ENCODE data around the gene SF3B1.
"Not testable (repeated sequence)": the region's sequence is repeated elsewhere in the genome, so short reads cannot be mapped to it uniquely, and the experiment has no call there.

SF3B1 gene

GRCh38 chr2:197378086-197378485 lies 56.7 kb downstream of the SF3B1 start:
- no peak for DNase-seq

DNA sequence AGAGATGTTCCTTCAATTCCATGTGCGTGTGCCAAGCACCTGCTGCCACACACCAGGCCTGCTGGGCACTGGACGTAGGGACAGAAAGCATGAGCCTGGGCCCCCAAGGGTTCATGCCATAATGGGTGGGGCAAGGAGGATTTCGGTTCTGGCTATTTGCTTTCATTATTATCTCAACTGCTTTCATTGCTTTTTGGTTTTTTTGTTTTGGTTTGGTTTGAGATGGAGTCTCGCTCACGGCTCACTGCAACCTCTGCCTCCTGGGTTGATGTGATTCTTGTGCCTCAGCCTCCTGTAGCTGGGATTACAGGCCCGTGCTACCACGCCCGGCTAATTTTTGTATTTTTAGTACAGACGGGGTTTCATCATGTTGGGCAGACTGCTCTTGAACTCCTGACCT lies 57.2 kb downstream of the SF3B1 start:
- no peak for DNase-seq

DNA sequence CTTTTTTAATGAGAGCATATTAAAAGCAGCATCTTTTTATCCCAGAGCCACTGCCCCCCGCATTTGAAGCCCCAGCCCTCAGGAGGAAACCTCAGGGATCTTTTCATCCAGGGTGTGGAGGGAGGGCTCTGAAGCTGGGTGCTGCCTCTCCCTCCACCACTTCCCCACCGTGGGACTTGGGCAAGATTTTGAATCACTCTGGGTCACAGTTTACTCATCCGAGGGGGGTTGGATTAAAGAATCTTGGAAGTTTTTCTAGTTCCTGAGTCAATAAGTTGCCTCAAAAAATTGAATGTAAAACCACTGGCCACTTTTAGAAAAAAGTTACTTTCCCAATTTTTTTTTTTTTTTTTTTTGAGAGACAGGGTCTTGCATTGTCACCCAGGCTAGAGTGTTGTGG lies 62.2 kb downstream of the SF3B1 start:
- DNase-seq = no peak

DNA sequence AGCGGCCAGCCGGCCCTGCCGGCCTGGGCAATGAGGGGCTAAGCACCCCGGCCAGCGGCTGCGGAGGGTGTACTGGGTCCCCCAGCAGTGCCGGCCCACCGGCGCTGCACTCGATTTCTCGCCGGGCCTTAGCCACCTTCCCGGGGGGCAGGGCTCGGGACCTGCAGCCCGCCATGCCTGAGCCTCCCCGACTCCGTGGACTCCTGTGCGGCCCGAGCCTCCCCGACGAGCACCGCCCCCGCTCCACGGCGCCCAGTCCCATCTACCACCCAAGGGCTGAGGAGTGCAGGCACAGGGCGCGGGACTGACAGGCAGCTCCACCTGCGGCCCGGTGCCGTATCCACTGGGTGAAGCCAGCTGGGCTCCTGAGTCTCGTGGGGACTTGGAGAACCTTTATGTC lies 64.2 kb downstream of the SF3B1 start:
- not testable (repeated sequence) for DNase-seq

DNA sequence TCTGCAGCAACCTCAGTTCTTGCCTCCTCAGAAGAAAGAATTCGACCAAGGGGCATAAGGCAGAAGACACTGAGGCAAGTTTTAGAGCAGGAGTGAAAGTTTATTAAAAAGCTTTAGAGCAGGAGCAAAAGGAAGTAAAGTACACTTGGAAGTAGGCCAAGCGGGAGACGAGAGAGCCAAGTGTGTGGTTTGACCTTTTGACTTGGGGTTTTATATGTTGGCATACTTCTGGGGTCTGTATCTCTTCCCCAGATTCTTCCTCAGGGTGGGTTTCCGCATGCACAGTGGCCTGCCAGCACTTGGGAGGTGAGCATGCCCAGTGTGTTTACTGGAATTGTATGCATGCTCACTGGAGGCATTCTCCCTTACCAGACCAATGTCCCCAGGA lies 64.9 kb downstream of the SF3B1 start:
- no peak for DNase-seq

- DNase-seq = no peak
Measured at GRCh38 chr2:197369228-197369932, 65.4 kb downstream of the SF3B1 start.

- DNase-seq = no peak
Measured at GRCh38 chr2:197368412-197368811, 66.4 kb downstream of the SF3B1 start.

- DNase-seq = no peak
Measured at GRCh38 chr2:197363998-197364397, 70.8 kb downstream of the SF3B1 start.

- no peak for DNase-seq
Measured at GRCh38 chr2:197360744-197361156, 74.1 kb downstream of the SF3B1 start.

- no peak for DNase-seq
Measured at GRCh38 chr2:197359859-197360258, 75.0 kb downstream of the SF3B1 start.

GRCh38 chr2:197358931-197359330 lies 75.9 kb downstream of the SF3B1 start:
- no peak for DNase-seq

GRCh38 chr2:197357986-197358385 lies 76.8 kb downstream of the SF3B1 start:
- DNase-seq = no peak

DNA sequence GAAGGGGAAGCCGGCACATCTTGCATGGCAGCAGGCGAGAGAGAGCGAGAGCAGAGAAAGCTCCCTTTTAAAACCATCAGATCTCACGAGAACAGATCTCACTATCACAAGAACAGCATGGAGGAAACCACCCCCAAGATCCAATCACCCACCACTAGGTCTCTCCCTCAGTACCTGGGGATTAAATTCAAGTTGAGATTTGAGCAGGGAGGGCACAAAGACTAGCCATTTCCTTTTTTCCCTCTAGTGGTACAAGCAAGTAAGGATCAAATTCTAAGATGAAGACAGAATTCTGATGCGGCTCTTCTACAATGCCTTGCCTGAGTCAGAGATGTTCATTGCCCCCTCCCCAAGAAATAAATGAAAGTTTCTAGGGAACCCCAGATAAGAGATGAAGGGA lies 78.7 kb downstream of the SF3B1 start:
- DNase-seq = no peak

- no peak for DNase-seq
Measured at GRCh38 chr2:197354169-197354558, 80.7 kb downstream of the SF3B1 start.

GRCh38 chr2:197353393-197354168 lies 81.2 kb downstream of the SF3B1 start:
- DNase-seq = no peak

- no peak for DNase-seq
Measured at GRCh38 chr2:197349699-197350098, 85.1 kb downstream of the SF3B1 start.

DNA sequence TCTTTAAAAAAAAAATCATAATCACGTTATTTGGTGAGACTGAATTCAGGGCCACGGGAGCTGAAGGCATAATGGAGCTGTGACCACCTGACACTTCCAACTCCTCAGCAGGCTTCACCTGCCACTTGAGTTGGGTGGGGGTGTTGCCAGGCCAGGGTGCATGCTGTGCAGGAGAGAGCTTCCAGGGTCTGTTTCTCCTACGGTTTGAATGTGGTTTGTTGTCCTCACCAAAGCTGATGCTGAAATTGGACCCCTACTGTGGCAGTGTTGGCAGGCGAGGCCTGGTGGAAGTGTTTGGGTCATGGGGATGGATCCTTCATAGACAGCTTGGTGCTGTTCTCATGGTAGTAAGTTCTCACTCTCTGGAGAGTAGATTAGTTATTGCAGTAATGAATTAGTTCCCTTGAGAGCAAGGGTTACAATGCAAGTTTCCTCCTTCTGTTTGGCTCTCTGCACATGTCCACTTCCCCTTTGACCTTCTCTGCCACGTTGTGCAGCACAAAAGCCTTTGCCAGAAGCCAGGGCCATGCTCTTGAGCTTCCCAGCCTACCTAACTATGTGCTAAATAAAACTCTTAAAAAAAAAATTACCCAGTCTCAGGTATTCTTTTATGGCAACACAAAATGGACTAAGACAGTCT lies 86.0 kb downstream of the SF3B1 start:
- no peak for DNase-seq

- no peak for DNase-seq
Measured at GRCh38 chr2:197345846-197346370, 88.9 kb downstream of the SF3B1 start.

DNA sequence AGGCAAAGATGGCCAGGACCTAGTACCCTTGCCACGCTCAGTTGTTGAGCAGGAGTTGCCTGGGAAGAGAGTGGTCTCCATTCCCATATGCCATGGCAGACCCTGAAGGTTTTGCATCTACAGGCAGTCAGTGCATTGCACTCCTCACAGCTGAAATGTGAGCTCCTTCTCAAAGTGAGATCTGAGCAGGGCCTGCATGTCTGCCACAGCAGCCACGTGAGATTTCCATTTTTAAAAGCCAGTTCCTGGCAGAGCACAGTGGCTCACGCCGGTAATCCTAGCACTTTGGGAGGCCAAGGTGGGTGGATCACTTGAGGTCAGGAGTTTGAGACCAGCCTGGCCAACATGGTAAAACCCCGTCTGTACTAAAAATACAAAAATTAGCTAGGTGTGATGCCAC lies 90.9 kb downstream of the SF3B1 start:
- not testable (repeated sequence) for DNase-seq

DNA sequence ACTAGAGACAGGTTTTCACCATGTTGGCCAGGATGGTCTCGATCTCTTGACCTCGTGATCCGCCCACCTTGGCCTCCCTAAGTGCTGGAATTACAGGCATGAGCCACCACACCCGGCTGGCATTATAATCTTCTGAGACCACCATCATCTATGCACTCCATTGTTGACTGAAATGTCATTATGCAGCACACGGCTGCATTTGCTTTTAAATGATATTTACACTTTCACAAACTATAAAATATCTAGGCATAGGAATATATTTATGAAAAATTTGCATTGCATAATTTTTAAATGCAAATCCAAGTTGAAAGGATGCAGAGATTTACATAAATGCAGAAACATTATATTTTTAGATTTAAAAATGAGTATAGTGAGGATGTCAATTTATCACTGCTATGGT lies 94.2 kb downstream of the SF3B1 start:
- DNase-seq = no peak

All from NCI-H748 treated with DMSO at 0.1 percent for 48 hours (cell line).